Endodermal cell (in vitro differentiated cells): ENCODE results near the gene APOL3. TPM values are rescaled to one million over a fixed set of nuclear protein-coding genes. Genes with fewer than 3 reads are reported as not detected.

ENCODE experiments used
- DNase-seq: peaks from one replicate; pipeline ENCODE4 v3.0.0-alpha.2; 2017
- H3K27ac ChIP-seq: 2 replicates; pipeline ENCODE4 v1.5.1; 2013; ENCODE audit warnings: mild to moderate bottlenecking, low read depth, low read length, moderate library complexity
- H3K27me3 ChIP-seq: 2 replicates; pipeline ENCODE4 v1.6.1; 2013; ENCODE audit warnings: mild to moderate bottlenecking, low read length, moderate library complexity; ENCODE audit not compliant: insufficient read depth, control insufficient read depth, poor library complexity, severe bottlenecking
- H3K36me3 ChIP-seq: 2 replicates; pipeline ENCODE4 v1.7.0; 2013; ENCODE audit warnings: mild to moderate bottlenecking, low read length, moderate library complexity; ENCODE audit not compliant: control insufficient read depth, insufficient read depth
- H3K4me1 ChIP-seq: one replicate; pipeline ENCODE4 v1.7.0; 2013; ENCODE audit warnings: low read length; ENCODE audit not compliant: control insufficient read depth, insufficient read depth
- H3K4me3 ChIP-seq: 2 replicates; pipeline ENCODE4 v1.5.1; 2013; ENCODE audit warnings: mild to moderate bottlenecking, low read length, moderate library complexity
- H3K9ac ChIP-seq: 2 replicates; pipeline ENCODE4 v1.6.1; 2013; ENCODE audit warnings: mild to moderate bottlenecking, low read length, moderate library complexity; ENCODE audit not compliant: poor library complexity, severe bottlenecking; ENCODE audit errors: extremely low read depth
- H3K9me3 ChIP-seq: 2 replicates; pipeline ENCODE4 v1.6.1; 2013; ENCODE audit warnings: mild to moderate bottlenecking, low read length, moderate library complexity; ENCODE audit not compliant: control insufficient read depth
- H3K27ac Mint-ChIP-seq: 2 replicates; pipeline ENCODE4 v1.8.0; 2020; ENCODE audit warnings: mixed read lengths
- H3K27me3 Mint-ChIP-seq: 2 replicates; pipeline ENCODE4 v1.8.0; 2021; ENCODE audit warnings: mild to moderate bottlenecking, mixed read lengths; ENCODE audit not compliant: insufficient read depth
- H3K36me3 Mint-ChIP-seq: 2 replicates; pipeline ENCODE4 v1.8.0; 2020; ENCODE audit warnings: low read depth, mixed read lengths
- H3K4me1 Mint-ChIP-seq: 2 replicates; pipeline ENCODE4 v1.8.0; 2020; ENCODE audit warnings: mixed read lengths
- H3K4me3 Mint-ChIP-seq: 2 replicates; pipeline ENCODE4 v1.8.0; 2020; ENCODE audit warnings: mild to moderate bottlenecking, moderate library complexity, mixed read lengths
- H3K9me3 Mint-ChIP-seq: 2 replicates; pipeline ENCODE4 v1.8.0; 2020; ENCODE audit warnings: mild to moderate bottlenecking, mixed read lengths
- WGBS, 2 experiments: methylation state at CpG; one replicate each; pipeline versions ENCODE4 v1.1.5 to v1.1.7; 2013; ENCODE audit warnings: missing lambda C conversion rate in 2 of 2, mixed read lengths in 1 of 2; ENCODE audit not compliant: insufficient coverage in 1 of 2, insufficient read length in 1 of 2; 5-methylcytosine and 5-hydroxymethylcytosine counted together
- total RNA-seq, 2 donors: library from RNA; stranded (reverse); fragmentation: NEBNext Ultra II Directional in 1 of 2; extraction: Animal tissue kit (Norgen Biotek cat#: 25700) in 1 of 2; gene quantifications; 2 replicates in 1 of 2; 3 replicates in 1 of 2; pipeline ENCODE4 v1.2.1, GENCODE V29; 2021
- TF ChIP-seq, protein P1 (sequence below): fragments of 200-600 bp; sonication (generic); conservative IDR thresholded peaks from 2 replicates; pipeline ENCODE4 v1.5.0; 2021; ENCODE audit warnings: antibody characterized with exemption, mild to moderate bottlenecking

Gene APOL3
- total RNA-seq, 2 donors from 2014 or later: 0.46 to 1.1 TPM

DNA sequence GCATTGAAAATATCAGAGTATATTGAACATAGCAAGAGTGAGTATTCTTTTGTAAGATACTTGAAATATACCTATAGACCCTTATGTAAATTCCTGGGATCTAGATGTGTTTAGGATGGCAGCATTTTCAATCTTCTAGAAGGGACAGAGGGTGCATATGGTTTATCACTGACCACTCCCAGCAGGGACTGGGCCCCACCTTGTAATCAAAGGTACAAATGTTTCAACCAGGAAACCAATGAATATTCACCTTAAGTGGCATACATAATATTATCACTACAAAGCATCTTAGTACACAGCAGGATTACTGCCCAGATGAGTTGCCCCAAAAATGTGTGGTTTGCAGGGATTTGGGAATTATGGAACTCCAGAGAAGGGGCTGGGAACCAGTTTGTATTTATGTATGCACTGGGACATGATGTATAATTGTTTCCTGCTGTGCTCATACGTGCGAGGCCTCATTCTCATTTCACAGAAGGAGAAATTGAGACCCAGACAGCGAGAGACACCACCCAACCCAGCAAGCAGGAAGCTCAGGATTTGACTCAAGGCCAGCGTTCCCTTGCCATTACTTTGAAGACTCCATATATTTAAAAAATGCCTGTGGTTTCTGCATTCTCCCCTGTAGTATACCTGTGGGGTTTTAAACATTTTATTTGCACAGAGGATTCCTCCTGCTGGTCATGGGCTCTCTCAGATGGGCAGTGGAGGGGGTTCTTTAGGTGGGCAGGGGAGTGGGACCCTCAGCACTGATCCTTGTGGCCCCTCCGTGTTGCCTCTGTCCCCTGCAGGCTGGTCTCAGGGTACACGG, 35.9 kb upstream of the APOL3 start:
- H3K4me1 Mint-ChIP-seq: peaks cover 21% of the 10 kb centered on the region
- 71 to 79% methylated on average over 5 to 6 of the region's 6 CpGs for WGBS, 2 experiments
- peaks cover 2% of the 10 kb centered on the region for H3K27me3 Mint-ChIP-seq
- peaks cover 2% of the 10 kb centered on the region for H3K9me3 ChIP-seq
- DNase-seq: peak; percentile 12
- H3K4me3 Mint-ChIP-seq: no peak overlapping the region
- no peak overlapping the region for H3K4me3 ChIP-seq
- H3K36me3 Mint-ChIP-seq: no peaks in the 10 kb centered on the region
- H3K9ac ChIP-seq: peak overlapping the region; percentile 3
- H3K4me1 ChIP-seq: peaks cover 6% of the 10 kb centered on the region
- TF ChIP-seq, protein P1, sequence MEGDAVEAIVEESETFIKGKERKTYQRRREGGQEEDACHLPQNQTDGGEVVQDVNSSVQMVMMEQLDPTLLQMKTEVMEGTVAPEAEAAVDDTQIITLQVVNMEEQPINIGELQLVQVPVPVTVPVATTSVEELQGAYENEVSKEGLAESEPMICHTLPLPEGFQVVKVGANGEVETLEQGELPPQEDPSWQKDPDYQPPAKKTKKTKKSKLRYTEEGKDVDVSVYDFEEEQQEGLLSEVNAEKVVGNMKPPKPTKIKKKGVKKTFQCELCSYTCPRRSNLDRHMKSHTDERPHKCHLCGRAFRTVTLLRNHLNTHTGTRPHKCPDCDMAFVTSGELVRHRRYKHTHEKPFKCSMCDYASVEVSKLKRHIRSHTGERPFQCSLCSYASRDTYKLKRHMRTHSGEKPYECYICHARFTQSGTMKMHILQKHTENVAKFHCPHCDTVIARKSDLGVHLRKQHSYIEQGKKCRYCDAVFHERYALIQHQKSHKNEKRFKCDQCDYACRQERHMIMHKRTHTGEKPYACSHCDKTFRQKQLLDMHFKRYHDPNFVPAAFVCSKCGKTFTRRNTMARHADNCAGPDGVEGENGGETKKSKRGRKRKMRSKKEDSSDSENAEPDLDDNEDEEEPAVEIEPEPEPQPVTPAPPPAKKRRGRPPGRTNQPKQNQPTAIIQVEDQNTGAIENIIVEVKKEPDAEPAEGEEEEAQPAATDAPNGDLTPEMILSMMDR: no peak
- peak overlapping the region; percentile 86 for H3K27ac Mint-ChIP-seq
- no peaks in the 10 kb centered on the region for H3K36me3 ChIP-seq
- peak overlapping the region; percentile 54 for H3K27ac ChIP-seq
- no peaks in the 10 kb centered on the region for H3K27me3 ChIP-seq
- peaks cover 2% of the 10 kb centered on the region for H3K9me3 Mint-ChIP-seq

DNA sequence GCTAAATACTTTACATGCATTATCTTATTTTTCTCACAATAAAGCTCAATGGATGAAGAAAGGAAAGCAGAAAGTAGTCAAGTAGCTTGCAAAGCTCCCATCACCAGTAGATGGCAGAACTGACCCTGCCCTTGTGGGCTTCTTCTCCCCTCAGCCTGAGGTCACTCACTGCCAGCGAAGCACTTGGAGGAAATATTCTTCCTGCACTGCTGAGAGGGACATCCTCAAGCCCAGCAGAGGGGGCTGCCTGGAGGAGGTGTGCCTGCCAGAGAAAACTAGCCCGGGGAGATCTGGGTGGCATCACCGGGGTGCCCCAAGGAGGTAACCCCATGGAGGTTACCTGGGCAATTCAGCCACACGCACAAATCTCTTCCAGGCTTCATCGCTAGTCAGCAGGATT, 34.4 kb upstream of the APOL3 start:
- H3K36me3 Mint-ChIP-seq: peaks cover 4% of the 10 kb centered on the region
- Histone ChIP-seq H3K4me3 (no peak overlapping the region), H3K9me3 (peaks cover 7% of the 10 kb centered on the region), H3K27me3 (no peaks in the 10 kb centered on the region), H3K27ac (no peak overlapping the region), H3K36me3 (no peaks in the 10 kb centered on the region), H3K9ac (no peak overlapping the region), H3K4me1 (peaks cover 6% of the 10 kb centered on the region)
- 47 to 64% methylated on average over 4 to 5 of the region's 5 CpGs for WGBS, 2 experiments
- DNase-seq: peak; percentile 89
- peaks cover 15% of the 10 kb centered on the region for H3K9me3 Mint-ChIP-seq
- H3K27me3 Mint-ChIP-seq: peaks cover 2% of the 10 kb centered on the region
- H3K4me3 Mint-ChIP-seq: no peak overlapping the region
- no peak overlapping the region for H3K27ac Mint-ChIP-seq
- TF ChIP-seq, protein P1: peak; percentile 92
- peaks cover 21% of the 10 kb centered on the region for H3K4me1 Mint-ChIP-seq

DNA sequence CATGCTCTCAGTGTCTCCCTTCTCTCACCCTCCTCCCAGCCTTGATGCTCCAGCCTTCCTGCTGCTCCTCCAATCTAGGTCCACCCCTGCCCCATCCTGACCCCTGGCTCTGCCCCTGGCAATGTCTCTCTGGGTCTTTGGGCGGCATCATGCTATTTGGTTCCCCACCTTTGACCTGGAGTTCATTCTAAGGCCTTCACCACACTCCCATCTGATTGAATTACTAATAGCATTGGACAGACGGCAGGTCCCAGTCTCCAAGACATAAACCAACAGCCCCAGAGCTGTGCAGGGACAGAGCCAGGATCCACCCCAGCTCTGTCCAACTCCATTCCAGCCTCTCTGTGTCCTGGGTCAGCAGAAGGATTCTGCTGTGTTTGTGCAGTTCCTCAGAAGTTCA, 33.8 kb upstream of the APOL3 start:
- Histone ChIP-seq H3K36me3 (no peaks in the 10 kb centered on the region), H3K4me1 (peaks cover 6% of the 10 kb centered on the region), H3K9me3 (peaks cover 7% of the 10 kb centered on the region), H3K9ac (no peak overlapping the region), H3K27me3 (no peaks in the 10 kb centered on the region), H3K4me3 (no peak overlapping the region), H3K27ac (no peak overlapping the region)
- WGBS, 2 experiments: 92 to 100% methylated on average over 1 to 2 of the region's 2 CpGs
- no peak overlapping the region for H3K4me3 Mint-ChIP-seq
- TF ChIP-seq, protein P1: no peak
- H3K36me3 Mint-ChIP-seq: peaks cover 4% of the 10 kb centered on the region
- peaks cover 3% of the 10 kb centered on the region for H3K27me3 Mint-ChIP-seq
- DNase-seq: no peak
- peaks cover 21% of the 10 kb centered on the region for H3K9me3 Mint-ChIP-seq
- H3K27ac Mint-ChIP-seq: no peak overlapping the region
- H3K4me1 Mint-ChIP-seq: peaks cover 21% of the 10 kb centered on the region
